ENCODE data around the gene HUS1.

HUS1 gene

DNA sequence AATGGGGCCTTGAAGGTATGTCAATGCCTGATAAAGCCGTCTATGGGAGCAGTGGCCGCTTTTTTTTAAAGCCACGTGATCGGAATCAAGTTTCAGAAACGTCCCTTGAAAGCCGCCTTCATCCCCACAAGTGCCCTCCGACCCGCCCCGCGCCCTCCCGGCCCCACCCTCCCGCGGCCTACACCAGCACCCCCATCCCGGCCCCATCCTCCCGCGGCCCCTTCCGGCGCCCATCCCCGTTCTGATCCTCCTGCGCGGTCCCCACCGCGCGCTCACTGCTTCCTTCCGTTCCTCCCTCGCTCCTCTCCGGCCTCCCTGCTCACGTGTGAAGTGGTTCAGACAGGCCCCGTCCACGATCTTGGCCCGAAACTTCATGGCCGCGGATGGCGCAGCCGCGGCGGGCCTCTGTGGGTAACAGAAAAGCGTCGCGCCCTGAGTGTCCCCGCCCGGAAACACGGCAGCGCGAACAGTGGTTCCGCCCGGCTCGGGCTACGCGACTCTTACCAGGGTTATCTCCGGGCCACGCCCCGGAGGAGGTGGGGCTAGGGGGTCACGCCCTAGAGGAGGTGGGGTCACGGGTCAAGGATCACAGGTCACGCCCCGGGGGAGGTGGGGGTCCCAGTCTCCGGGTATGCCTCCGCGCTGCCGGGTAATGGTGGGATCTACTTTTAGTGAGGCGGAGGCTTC is at the start of gene HUS1:
TSS of gene HUS1 (minus strand) at position 471 of the 687 bp plus-strand sequence. CDS start at position 375, 96 bp downstream.
- TF ChIP-seq Cebpa-rat (IDR thresholded peaks at IDR 0.05) = no peak
- Histone ChIP-seq H3K4me3 (peak within 1 kb of the TSS; percentile 76), H3K4me2 (peak within 1 kb of the TSS; percentile 94), H3K9ac (peak within 1 kb of the TSS; percentile 81), H3K27ac (peak within 1 kb of the TSS; percentile 82), H3K27me3 (no peaks in the 10 kb centered on the region), H3K9me3 (no peaks in the 10 kb centered on the region), H3K36me3 (peaks cover 40% of the 10 kb centered on the region), H4K20me1 (no peaks in the 10 kb centered on the region), H3K4me1 (peaks cover 19% of the 10 kb centered on the region)

GRCh38 chr7:48028938-48029337 is 49.5 kb upstream of the HUS1 start, which contains the start of gene SUN3:
TSS of gene SUN3 (minus strand) at chr7:48029107. CDS start at chr7:48028938, 169 bp downstream.
- Histone ChIP-seq H3K9ac (no peak within 1 kb of the TSS), H3K27ac (no peak within 1 kb of the TSS), H3K4me2 (no peak within 1 kb of the TSS), H3K4me1 (peaks cover 7% of the 10 kb centered on the region), H3K9me3 (peaks cover 7% of the 10 kb centered on the region; the same call in 1 of the 2 replicates), H3K4me3 (no peak within 1 kb of the TSS), H4K20me1 (no peaks in the 10 kb centered on the region), H3K27me3 (no peaks in the 10 kb centered on the region), H3K36me3 (no peaks in the 10 kb centered on the region)
- TF ChIP-seq Cebpa-rat (IDR thresholded peaks at IDR 0.05) = no peak

- Histone ChIP-seq H3K4me3 (no peak overlapping the region), H3K4me2 (no peak overlapping the region), H4K20me1 (no peaks in the 10 kb centered on the region), H3K4me1 (peaks cover 7% of the 10 kb centered on the region), H3K27me3 (no peaks in the 10 kb centered on the region), H3K9me3 (peaks cover 12% of the 10 kb centered on the region; the same call in 1 of the 2 replicates), H3K9ac (no peak overlapping the region), H3K36me3 (no peaks in the 10 kb centered on the region), H3K27ac (no peak overlapping the region)
- TF ChIP-seq Cebpa-rat (IDR thresholded peaks at IDR 0.05) = no peak
Observed at GRCh38 chr7:48025624-48026023, 46.2 kb upstream of the HUS1 start.

DNA sequence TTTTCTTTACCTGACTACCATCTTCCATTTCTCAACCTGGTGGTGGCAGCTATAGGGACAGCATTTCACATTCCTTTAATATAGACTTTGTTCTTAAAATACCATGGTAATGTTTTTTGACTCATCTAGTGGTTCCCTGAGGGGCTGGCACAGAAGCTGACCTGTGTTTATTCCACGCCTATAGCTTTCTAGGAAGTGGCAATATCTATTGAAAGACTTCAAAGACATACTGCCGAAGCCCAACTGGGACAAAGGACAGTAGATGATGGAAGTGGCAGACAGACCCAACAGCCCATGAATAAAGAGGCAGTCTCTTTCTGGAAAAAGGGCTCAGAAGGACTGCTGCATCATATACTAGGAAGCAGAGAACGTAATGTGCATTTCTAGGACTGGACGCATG is 38.3 kb upstream of the HUS1 start:
- no peaks in the 10 kb centered on the region for H3K4me1 ChIP-seq
- no peak overlapping the region for H3K4me2 ChIP-seq
- H3K9me3 ChIP-seq = no peaks in the 10 kb centered on the region
- H3K27ac ChIP-seq = no peak overlapping the region
- no peaks in the 10 kb centered on the region for H3K36me3 ChIP-seq
- no peak overlapping the region for H3K4me3 ChIP-seq
- H3K27me3 ChIP-seq = no peaks in the 10 kb centered on the region
- H4K20me1 ChIP-seq = no peaks in the 10 kb centered on the region
- H3K9ac ChIP-seq = no peak overlapping the region
- TF ChIP-seq Cebpa-rat (IDR thresholded peaks at IDR 0.05) = no peak

- TF ChIP-seq Cebpa-rat (IDR thresholded peaks at IDR 0.05) = no peak
Observed at GRCh38 chr7:48016641-48017040, 37.2 kb upstream of the HUS1 start.

GRCh38 chr7:48011951-48012350 is 32.5 kb upstream of the HUS1 start:
- no peaks in the 10 kb centered on the region for H3K36me3 ChIP-seq
- TF ChIP-seq Cebpa-rat (IDR thresholded peaks at IDR 0.05) = no peak
- H3K9me3 ChIP-seq = no peaks in the 10 kb centered on the region
- no peak overlapping the region for H3K4me3 ChIP-seq
- H3K27ac ChIP-seq = no peak overlapping the region
- H3K4me1 ChIP-seq = no peaks in the 10 kb centered on the region
- no peak overlapping the region for H3K9ac ChIP-seq
- H3K27me3 ChIP-seq = no peaks in the 10 kb centered on the region
- H4K20me1 ChIP-seq = no peaks in the 10 kb centered on the region
- H3K4me2 ChIP-seq = no peak overlapping the region

More at GRCh38 chr7:48016641-48017040, 37.2 kb upstream of the HUS1 start:
- Histone ChIP-seq H3K4me3 (no peak overlapping the region), H3K4me2 (no peak overlapping the region), H3K4me1 (no peaks in the 10 kb centered on the region), H3K9me3 (no peaks in the 10 kb centered on the region), H3K9ac (no peak overlapping the region), H3K36me3 (no peaks in the 10 kb centered on the region), H4K20me1 (no peaks in the 10 kb centered on the region), H3K27me3 (no peaks in the 10 kb centered on the region), H3K27ac (no peak overlapping the region)

DNA sequence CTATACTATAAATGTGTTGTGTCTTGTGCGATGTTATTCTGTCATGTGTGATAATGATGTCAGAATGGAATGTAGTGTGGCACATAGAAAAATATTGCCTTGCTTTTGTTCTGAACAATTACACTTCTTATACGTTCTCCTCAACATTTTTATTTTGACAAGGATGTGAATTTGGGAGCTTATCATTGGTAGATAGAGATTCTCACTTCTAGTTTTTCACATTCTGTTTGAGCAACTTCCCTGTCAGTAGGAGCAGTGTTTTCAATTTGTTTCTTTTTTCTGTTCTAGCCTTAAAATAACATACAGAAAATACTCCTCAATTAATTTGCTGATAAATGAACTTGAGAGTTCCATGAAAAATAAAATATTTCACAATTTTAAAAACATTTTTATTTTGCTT is 31.9 kb upstream of the HUS1 start:
- H3K4me3 ChIP-seq = no peak overlapping the region
- no peaks in the 10 kb centered on the region for H3K27me3 ChIP-seq
- TF ChIP-seq Cebpa-rat (IDR thresholded peaks at IDR 0.05) = no peak
- no peak overlapping the region for H3K4me2 ChIP-seq
- no peak overlapping the region for H3K27ac ChIP-seq
- no peak overlapping the region for H3K9ac ChIP-seq
- H4K20me1 ChIP-seq = no peaks in the 10 kb centered on the region
- no peaks in the 10 kb centered on the region for H3K36me3 ChIP-seq
- no peaks in the 10 kb centered on the region for H3K9me3 ChIP-seq
- no peaks in the 10 kb centered on the region for H3K4me1 ChIP-seq

- TF ChIP-seq Cebpa-rat (IDR thresholded peaks at IDR 0.05) = no peak
- Histone ChIP-seq H3K4me2 (no peak overlapping the region), H4K20me1 (no peaks in the 10 kb centered on the region), H3K4me1 (peaks cover 13% of the 10 kb centered on the region), H3K27me3 (no peaks in the 10 kb centered on the region), H3K9ac (no peak overlapping the region), H3K36me3 (no peaks in the 10 kb centered on the region), H3K27ac (no peak overlapping the region), H3K9me3 (no peaks in the 10 kb centered on the region), H3K4me3 (no peak overlapping the region)
Observed at GRCh38 chr7:48009954-48010353, 30.5 kb upstream of the HUS1 start.

- no peaks in the 10 kb centered on the region for H4K20me1 ChIP-seq
- no peak overlapping the region for H3K4me2 ChIP-seq
- no peak overlapping the region for H3K27ac ChIP-seq
- H3K9ac ChIP-seq = no peak overlapping the region
- no peaks in the 10 kb centered on the region for H3K9me3 ChIP-seq
- H3K4me1 ChIP-seq = peaks cover 20% of the 10 kb centered on the region
- no peaks in the 10 kb centered on the region for H3K27me3 ChIP-seq
- H3K4me3 ChIP-seq = no peak overlapping the region
- H3K36me3 ChIP-seq = no peaks in the 10 kb centered on the region
- TF ChIP-seq Cebpa-rat (IDR thresholded peaks at IDR 0.05) = no peak
Observed at GRCh38 chr7:48009257-48009656, 29.8 kb upstream of the HUS1 start.

GRCh38 chr7:48006866-48007265 is 27.5 kb upstream of the HUS1 start:
- Histone ChIP-seq H3K9me3 (peaks cover 8% of the 10 kb centered on the region), H3K9ac (no peak overlapping the region), H3K27ac (no peak overlapping the region), H3K4me3 (no peak overlapping the region), H3K27me3 (no peaks in the 10 kb centered on the region), H4K20me1 (no peaks in the 10 kb centered on the region), H3K36me3 (no peaks in the 10 kb centered on the region), H3K4me2 (no peak overlapping the region), H3K4me1 (peaks cover 32% of the 10 kb centered on the region)
- no peak for TF ChIP-seq Cebpa-rat (IDR thresholded peaks at IDR 0.05)
